Non-pigmented ciliary epithelial cell (primary cell): ENCODE data around the gene MTCL3.
"Not testable (repeated sequence)": the region's sequence is repeated elsewhere in the genome, so short reads cannot be mapped to it uniquely, and the experiment has no call there.

Source experiments
- DNase-seq: peaks from one replicate; pipeline ENCODE4 v3.0.0-alpha.2; 2010; ENCODE audit warnings: low read depth

The MTCL3 gene

GRCh38 chr6:127466416-127466815, 52.7 kb downstream of the MTCL3 start:
- no peak for DNase-seq

DNA sequence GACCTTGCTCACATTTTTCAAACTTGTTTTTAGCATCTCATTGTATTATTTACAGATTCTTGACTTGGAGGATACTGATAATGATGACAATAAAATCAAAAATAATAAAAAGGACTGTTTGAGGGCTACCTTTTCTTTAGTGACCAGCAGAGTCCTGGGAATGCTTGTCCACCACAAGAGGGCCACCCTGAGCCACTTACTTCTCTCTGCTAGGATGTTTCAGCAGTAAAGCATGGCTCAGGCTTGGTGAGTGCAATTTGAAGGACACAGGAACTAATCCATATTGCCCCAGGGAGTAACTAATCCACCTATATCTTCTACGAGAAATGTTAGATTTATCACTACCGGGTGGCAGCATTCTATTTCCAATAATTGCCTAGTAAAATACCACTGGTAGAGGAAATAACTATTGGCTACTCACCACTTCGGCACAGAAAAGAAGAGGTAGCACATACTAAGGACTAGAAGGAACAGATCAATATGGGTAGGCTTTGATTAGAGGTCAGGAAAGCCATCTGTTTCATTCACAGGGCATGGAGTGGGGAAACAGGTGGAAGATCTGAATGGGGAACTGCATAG, 54.2 kb downstream of the MTCL3 start:
- DNase-seq = no peak

- DNase-seq = no peak
These were observed 54.8 kb downstream of the MTCL3 start for GRCh38 chr6:127464161-127464880.

GRCh38 chr6:127463056-127463455, 56.1 kb downstream of the MTCL3 start:
- DNase-seq = no peak

- DNase-seq = no peak
These were observed 56.8 kb downstream of the MTCL3 start for GRCh38 chr6:127462376-127462775.

DNA sequence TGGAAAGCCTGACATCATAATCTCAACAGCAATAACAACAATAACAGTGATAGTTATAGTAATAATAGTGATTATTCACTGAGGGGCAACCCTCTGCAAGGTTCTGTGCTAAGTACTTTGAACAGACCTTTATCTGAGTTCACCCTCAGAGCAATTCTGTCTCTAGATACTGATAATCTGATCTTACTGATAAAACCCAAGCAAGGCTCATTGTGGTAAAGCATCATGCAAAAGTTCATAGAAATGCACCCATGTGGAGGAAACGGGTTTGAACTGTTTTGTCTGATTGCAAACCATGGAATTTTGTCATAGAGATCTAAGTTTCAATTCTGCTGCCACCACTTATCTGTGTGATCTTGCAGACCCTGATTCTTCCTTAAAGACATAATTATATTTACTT, 58.7 kb downstream of the MTCL3 start:
- DNase-seq = no peak

GRCh38 chr6:127459231-127459641, 59.9 kb downstream of the MTCL3 start, which contains the start of gene KIAA0408:
Gene KIAA0408 (minus strand): TSS chr6:127459389. CDS start chr6:127453981, 5,408 bp downstream.
- DNase-seq = no peak

DNA sequence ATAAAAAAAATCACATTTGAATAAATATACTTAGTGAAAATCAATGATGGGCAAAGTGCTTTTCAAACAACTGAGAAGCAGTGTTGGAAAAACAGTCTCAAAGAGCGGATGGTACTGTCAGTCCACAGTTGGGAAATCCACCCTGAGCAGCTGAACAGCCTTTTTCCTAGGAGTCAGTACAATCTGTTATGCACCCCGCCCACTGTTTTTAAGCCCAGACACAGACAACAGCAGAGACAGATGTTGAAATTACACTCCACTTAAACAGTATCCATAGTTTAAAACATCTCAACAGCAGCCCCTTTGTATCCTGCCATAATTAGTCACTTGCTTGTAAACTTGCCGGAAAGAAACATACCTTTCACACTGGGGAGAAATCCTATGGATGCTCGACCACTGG, 60.3 kb downstream of the MTCL3 start:
- no peak for DNase-seq

DNA sequence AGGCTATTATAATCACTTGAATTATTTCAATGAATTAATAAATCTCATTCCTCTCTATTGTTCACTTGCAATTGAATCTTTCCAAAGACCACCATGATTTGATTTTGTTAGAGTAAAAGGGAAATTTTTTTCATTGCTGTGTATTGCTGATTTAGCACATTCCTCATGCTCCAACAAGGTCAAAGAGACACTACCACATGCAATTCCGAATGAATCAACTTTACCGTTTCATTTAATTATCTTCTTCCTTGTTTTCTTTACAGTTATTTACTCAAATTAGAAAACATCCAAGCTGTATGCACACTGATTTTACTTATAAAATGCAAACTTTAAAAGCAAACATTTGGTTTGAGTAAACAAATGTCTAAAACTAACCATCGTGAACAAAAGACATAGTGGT, 60.9 kb downstream of the MTCL3 start:
- DNase-seq = no peak

DNA sequence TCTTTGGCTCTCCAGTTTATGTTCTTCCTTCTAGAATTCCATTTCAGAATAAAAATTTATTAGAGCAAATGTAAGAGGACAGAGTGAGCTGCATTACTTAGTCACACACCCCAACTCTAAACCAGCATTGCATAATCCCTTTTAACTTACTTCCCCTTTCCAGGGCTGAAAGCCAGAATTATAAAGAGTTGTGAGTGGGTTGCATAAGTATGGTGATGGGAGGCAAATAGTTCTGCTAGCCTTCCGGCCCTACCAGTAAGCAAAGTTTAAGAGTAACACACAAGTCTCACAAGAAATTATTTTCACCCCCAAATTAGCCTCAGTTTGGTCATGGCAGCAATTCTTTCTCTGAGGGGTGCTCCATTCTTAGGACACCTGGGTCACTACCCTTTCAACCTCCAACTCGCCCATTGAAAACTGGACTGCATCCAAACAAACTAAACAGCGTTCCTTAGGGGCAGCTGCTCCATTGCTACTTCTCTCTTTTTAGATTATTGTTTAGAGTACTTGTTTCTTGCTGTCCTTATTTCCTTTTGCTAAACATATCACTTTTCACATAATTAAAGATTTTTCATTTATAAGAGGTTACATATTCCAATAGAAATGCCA, 61.6 kb downstream of the MTCL3 start:
- DNase-seq = no peak

GRCh38 chr6:127456465-127456864, 62.7 kb downstream of the MTCL3 start:
- DNase-seq = no peak

DNA sequence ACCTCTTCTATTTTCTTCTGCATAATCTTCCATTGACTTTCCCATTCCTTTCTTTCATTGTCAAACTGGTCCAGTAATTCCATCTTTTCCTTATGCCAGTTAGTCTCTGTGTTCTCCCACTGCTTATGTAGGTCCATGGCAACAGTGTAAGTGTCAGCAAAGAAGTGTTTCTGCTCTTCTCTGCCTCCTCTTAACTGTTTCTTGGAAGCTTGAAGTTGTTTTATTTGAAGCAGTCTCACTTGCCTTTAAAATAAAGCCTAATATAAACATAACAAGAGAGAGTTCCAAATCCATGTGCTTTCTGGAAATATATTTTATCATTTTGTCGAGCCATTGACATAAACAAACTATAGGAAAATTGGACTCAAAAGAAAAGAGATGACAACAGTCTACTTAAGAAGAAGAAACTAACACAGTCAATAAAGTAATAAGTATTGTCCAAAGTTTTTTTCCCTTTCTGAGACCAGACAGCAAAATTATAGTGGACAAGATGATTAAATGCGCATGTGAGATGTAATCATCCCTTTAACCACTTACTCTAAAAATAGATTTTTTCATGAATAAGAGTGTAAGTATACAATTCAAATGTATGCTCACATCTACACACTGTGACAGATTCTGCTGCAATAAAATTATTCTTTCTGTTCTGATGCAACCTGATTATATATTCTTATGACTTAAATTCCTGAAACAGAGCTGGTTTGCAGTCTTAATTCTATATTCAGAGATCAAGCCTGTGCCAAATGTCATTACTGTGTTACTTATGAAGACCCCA, 65.1 kb downstream of the MTCL3 start:
- no peak for DNase-seq

GRCh38 chr6:127452803-127453202, 66.3 kb downstream of the MTCL3 start:
- no peak for DNase-seq

- no peak for DNase-seq
These were observed 67.7 kb downstream of the MTCL3 start for GRCh38 chr6:127451388-127451787.

GRCh38 chr6:127447780-127448179, 71.4 kb downstream of the MTCL3 start:
- no peak for DNase-seq

GRCh38 chr6:127446356-127446755, 72.8 kb downstream of the MTCL3 start:
- DNase-seq = no peak

GRCh38 chr6:127441881-127442280, 77.3 kb downstream of the MTCL3 start:
- no peak for DNase-seq

GRCh38 chr6:127439718-127440117, 79.4 kb downstream of the MTCL3 start:
- DNase-seq = no peak

GRCh38 chr6:127436578-127437110, 82.5 kb downstream of the MTCL3 start:
- no peak for DNase-seq

- no peak for DNase-seq
These were observed 83.4 kb downstream of the MTCL3 start for GRCh38 chr6:127435626-127436220.

GRCh38 chr6:127434651-127435050, 84.5 kb downstream of the MTCL3 start:
- no peak for DNase-seq

- not testable (repeated sequence) for DNase-seq
These were observed 90.6 kb downstream of the MTCL3 start for GRCh38 chr6:127428562-127428961.
